T-cell (primary cell): Measurements from ENCODE around the gene AGPS. TPM values are rescaled to one million over a fixed set of nuclear protein-coding genes. Genes with fewer than 3 reads are reported as not detected.

Experiments
- ATAC-seq, 4 experiments: fragments of 200-7000 bp in 3 of 4; fragments of 150-1000 bp in 1 of 4; cut with Tn5 transposase; replicated peaks in 1 of 4; 1 replicate in 3 of 4; 2 replicates in 1 of 4; pipeline ENCODE4 v1.10.0; 2021; ENCODE audit warnings: moderate library complexity in 3 of 4, mild to moderate bottlenecking in 2 of 4, moderate number of reproducible peaks in 1 of 4
- CTCF ChIA-PET, 2 donors: fragments of 300-600 bp; sonication (Branson Sonifier 250); formaldehyde crosslinking; loops; one replicate each; lab custom pipeline; 2022; ENCODE audit warnings: antibody characterized with exemption in 2 of 2; lab: Charles Lee
- POLR2A ChIA-PET, 2 donors: fragments of 300-600 bp; sonication (Branson Sonifier 250); formaldehyde crosslinking; loops; one replicate each; lab custom pipeline; 2022; ENCODE audit warnings: antibody characterized with exemption in 2 of 2; lab: Charles Lee
- DNase-seq, 35 experiments: peaks; one replicate each; pipeline versions ENCODE4 v3.0.0 to v3.0.0-alpha.2; 2013 to 2023
- H3K27ac ChIP-seq: one replicate; pipeline ENCODE4 v1.5.1; 2013; ENCODE audit warnings: low read length
- H3K27me3 ChIP-seq, 2 experiments: replicated peaks in 1 of 2; 1 replicate in 1 of 2; 2 replicates in 1 of 2; pipeline versions ENCODE4 v1.6.1 to v1.7.0; 2013; ENCODE audit warnings: low read length in 1 of 2, mixed read lengths in 1 of 2; ENCODE audit not compliant: control insufficient read depth in 2 of 2, insufficient read depth in 2 of 2; ENCODE audit errors: extremely low read depth in 1 of 2
- H3K36me3 ChIP-seq, 2 donors: 1 replicate in 1 of 2; 2 replicates in 1 of 2; pipeline versions ENCODE4 v1.6.1 to v1.7.0; 2013; ENCODE audit warnings: low read length in 1 of 2; ENCODE audit not compliant: control insufficient read depth in 2 of 2, insufficient read depth in 1 of 2; ENCODE audit errors: extremely low read depth in 1 of 2
- H3K4me1 ChIP-seq, 2 experiments: 1 replicate in 1 of 2; 2 replicates in 1 of 2; pipeline versions ENCODE4 v1.6.1 to v1.7.0; 2013; ENCODE audit warnings: low read length in 2 of 2, mixed read lengths in 1 of 2; ENCODE audit not compliant: insufficient read depth in 2 of 2, control insufficient read depth in 1 of 2; ENCODE audit errors: extremely low read depth in 1 of 2
- H3K4me3 ChIP-seq, 2 donors: 1 replicate in 1 of 2; 2 replicates in 1 of 2; pipeline versions ENCODE4 v1.5.1 to v1.7.0; 2013; ENCODE audit warnings: mild to moderate bottlenecking in 2 of 2, low read length in 1 of 2, moderate library complexity in 1 of 2; ENCODE audit not compliant: control insufficient read depth in 1 of 2; ENCODE audit errors: extremely low read depth in 1 of 2
- H3K9me3 ChIP-seq: 2 replicates; pipeline ENCODE4 v1.7.0; 2013
- H3K27ac Mint-ChIP-seq, 2 donors: one replicate each; pipeline ENCODE4 v1.8.0; 2020 to 2021; ENCODE audit warnings: mild to moderate bottlenecking in 2 of 2, mixed read lengths in 2 of 2
- H3K27me3 Mint-ChIP-seq, 2 donors: one replicate each; pipeline ENCODE4 v1.8.0; 2021 to 2022; ENCODE audit warnings: mixed read lengths in 2 of 2
- H3K36me3 Mint-ChIP-seq: one replicate; pipeline ENCODE4 v1.8.0; 2021; ENCODE audit warnings: mixed read lengths
- H3K4me1 Mint-ChIP-seq, 3 donors: one replicate each; pipeline ENCODE4 v1.8.0; 2020 to 2022; ENCODE audit warnings: mixed read lengths in 3 of 3, mild to moderate bottlenecking in 1 of 3
- H3K4me3 Mint-ChIP-seq, 3 donors: one replicate each; pipeline ENCODE4 v1.8.0; 2020 to 2022; ENCODE audit warnings: mild to moderate bottlenecking in 3 of 3, mixed read lengths in 3 of 3, moderate library complexity in 3 of 3
- H3K9me3 Mint-ChIP-seq, 3 donors: one replicate each; pipeline ENCODE4 v1.8.0; 2020 to 2022; ENCODE audit warnings: mixed read lengths in 3 of 3
- WGBS: methylation state at CpG from one replicate; pipeline ENCODE4 v1.1.5; 2013; ENCODE audit warnings: missing lambda C conversion rate; ENCODE audit not compliant: insufficient coverage; 5-methylcytosine and 5-hydroxymethylcytosine counted together
- total RNA-seq, 35 experiments: library from RNA in 6 of 35; stranded (reverse) in 6 of 35; fragments of 120-200 nt in 1 of 35; gene quantifications; one replicate each; pipeline versions ENCODE4 v1.2.1 to v1.2.4 and lab custom pipeline; 2013 to 2026

AGPS gene
- total RNA-seq, 5 donors from 2014 or later (not counting 1 experiment from before 2014, with no cell fraction given), result 26.1 to 32.3 (median 29.6) TPM

- Histone ChIP-seq H3K4me3 (no peak overlapping the region), H3K9me3 (no peaks in the 10 kb centered on the region), H3K27ac (no peak overlapping the region), H3K27me3 (peaks cover 0 to 2% of the 10 kb centered on the region in 2 experiments), H3K36me3 (no peaks in the 10 kb centered on the region), H3K4me1 (no peaks in the 10 kb centered on the region)
- no peaks in the 10 kb centered on the region for H3K9me3 Mint-ChIP-seq
- ChIA-PET POLR2A (no interaction called here), CTCF (no interaction called here)
- ATAC-seq (no peak), DNase-seq (no peak)
- 100% methylated on average over 2 of the region's 3 CpGs for WGBS
- no peaks in the 10 kb centered on the region for H3K4me1 Mint-ChIP-seq
- no peak overlapping the region for H3K27ac Mint-ChIP-seq
- no peaks in the 10 kb centered on the region for H3K36me3 Mint-ChIP-seq
- H3K27me3 Mint-ChIP-seq, result peaks cover 1 to 9% of the 10 kb centered on the region in 2 donors
- no peak overlapping the region for H3K4me3 Mint-ChIP-seq
Measured at GRCh38 chr2:177573120-177573519, 180.5 kb downstream of the AGPS start.

- H3K9me3 ChIP-seq, result no peaks in the 10 kb centered on the region
- CTCF ChIA-PET, result no interaction called here
- ATAC-seq, result no peak
Measured at GRCh38 chr2:177574356-177574755, 181.8 kb downstream of the AGPS start.

GRCh38 chr2:177575358-177575757, 182.8 kb downstream of the AGPS start:
- ATAC-seq (no peak), DNase-seq (no peak)
- Mint-ChIP-seq H3K9me3 (no peaks in the 10 kb centered on the region), H3K27ac (no peak overlapping the region), H3K4me3 (no peak overlapping the region), H3K27me3 (peaks cover 1 to 4% of the 10 kb centered on the region in 2 donors), H3K4me1 (no peaks in the 10 kb centered on the region), H3K36me3 (no peaks in the 10 kb centered on the region)
- ChIA-PET POLR2A (no interaction called here), CTCF (no interaction called here)
- peaks cover 0 to 2% of the 10 kb centered on the region in 2 experiments for H3K27me3 ChIP-seq
- H3K9me3 ChIP-seq, result no peaks in the 10 kb centered on the region
- no peaks in the 10 kb centered on the region for H3K36me3 ChIP-seq
- H3K4me3 ChIP-seq, result no peak overlapping the region
- no peaks in the 10 kb centered on the region for H3K4me1 ChIP-seq
- H3K27ac ChIP-seq, result no peak overlapping the region
- WGBS, result no CpG with 5 or more reads among the region's 2 CpGs

More at GRCh38 chr2:177574356-177574755, 181.8 kb downstream of the AGPS start:
- H3K27me3 ChIP-seq, result peaks cover 0 to 2% of the 10 kb centered on the region in 2 experiments
- Mint-ChIP-seq H3K9me3 (no peaks in the 10 kb centered on the region), H3K4me1 (no peaks in the 10 kb centered on the region), H3K27ac (no peak overlapping the region), H3K27me3 (peaks cover 1 to 5% of the 10 kb centered on the region in 2 donors), H3K4me3 (no peak overlapping the region), H3K36me3 (no peaks in the 10 kb centered on the region)
- POLR2A ChIA-PET, result no interaction called here
- WGBS, result 90% methylated on average over 5 of the region's 7 CpGs
- H3K27ac ChIP-seq, result no peak overlapping the region
- H3K4me1 ChIP-seq, result no peaks in the 10 kb centered on the region
- no peak for DNase-seq
- H3K36me3 ChIP-seq, result no peaks in the 10 kb centered on the region
- no peak overlapping the region for H3K4me3 ChIP-seq

GRCh38 chr2:177577075-177577474, 184.5 kb downstream of the AGPS start:
- Histone ChIP-seq H3K9me3 (no peaks in the 10 kb centered on the region), H3K36me3 (no peaks in the 10 kb centered on the region), H3K4me1 (no peaks in the 10 kb centered on the region), H3K4me3 (no peak overlapping the region), H3K27me3 (no peaks in the 10 kb centered on the region), H3K27ac (no peak overlapping the region)
- Mint-ChIP-seq H3K27ac (no peak overlapping the region), H3K9me3 (no peaks in the 10 kb centered on the region), H3K4me3 (no peak overlapping the region), H3K4me1 (no peaks in the 10 kb centered on the region), H3K27me3 (peaks cover 0 to 4% of the 10 kb centered on the region in 2 donors), H3K36me3 (no peaks in the 10 kb centered on the region)
- CTCF ChIA-PET, result no interaction called here
- POLR2A ChIA-PET, result no interaction called here
- ATAC-seq (no peak), DNase-seq (no peak)
- WGBS, result 100% methylated on average over 1 of the region's 1 CpG

GRCh38 chr2:177578454-177578853, 185.9 kb downstream of the AGPS start:
- H3K36me3 ChIP-seq, result no peaks in the 10 kb centered on the region
- peaks cover 0 to 4% of the 10 kb centered on the region in 2 donors for H3K27me3 Mint-ChIP-seq
- no peak overlapping the region for H3K27ac Mint-ChIP-seq
- no peaks in the 10 kb centered on the region for H3K36me3 Mint-ChIP-seq
- ChIA-PET POLR2A (no interaction called here), CTCF (no interaction called here)
- no peak overlapping the region for H3K27ac ChIP-seq
- H3K4me3 ChIP-seq, result no peak overlapping the region
- DNase-seq, result no peak
- H3K9me3 Mint-ChIP-seq, result no peaks in the 10 kb centered on the region
- H3K4me3 Mint-ChIP-seq, result no peak overlapping the region
- ATAC-seq, result no peak
- H3K27me3 ChIP-seq, result no peaks in the 10 kb centered on the region
- no CpG with 5 or more reads among the region's 3 CpGs for WGBS
- H3K4me1 ChIP-seq, result no peaks in the 10 kb centered on the region
- H3K4me1 Mint-ChIP-seq, result no peaks in the 10 kb centered on the region
- H3K9me3 ChIP-seq, result no peaks in the 10 kb centered on the region

- no peaks in the 10 kb centered on the region for H3K4me1 ChIP-seq
- CTCF ChIA-PET, result interaction anchor here in 1 of 2 donors (0.6 kb wide), 1 partner anchor 38 kb away, joined by 3 read pairs; no protein-coding TSS in a partner anchor
- WGBS, result 83% methylated on average over 1 of the region's 3 CpGs
Measured at GRCh38 chr2:177579486-177580036, 187.0 kb downstream of the AGPS start.

More at GRCh38 chr2:177579486-177580036, 187.0 kb downstream of the AGPS start:
- Histone ChIP-seq H3K9me3 (no peaks in the 10 kb centered on the region), H3K27me3 (no peaks in the 10 kb centered on the region), H3K27ac (no peak overlapping the region), H3K4me3 (no peak overlapping the region), H3K36me3 (no peaks in the 10 kb centered on the region)
- POLR2A ChIA-PET, result no interaction called here
- Mint-ChIP-seq H3K4me3 (no peak overlapping the region), H3K9me3 (no peaks in the 10 kb centered on the region), H3K27ac (no peak overlapping the region), H3K27me3 (peaks cover 0 to 3% of the 10 kb centered on the region in 2 donors), H3K4me1 (no peaks in the 10 kb centered on the region), H3K36me3 (no peaks in the 10 kb centered on the region)
- ATAC-seq (no peak), DNase-seq (no peak)
